ENCODE data around the gene MRPL37. TPM values are rescaled to one million over a fixed set of nuclear protein-coding genes. Genes with fewer than 3 reads are reported as not detected.

Gene MRPL37
- total RNA-seq, 1 experiment from 2014 or later = 180 TPM

- no TSS peak for BruUV-seq (replicated peaks)
- CTCF ChIA-PET = no interaction called here
- no peaks in the 10 kb centered on the region for H3K36me3 ChIP-seq (ENCODE audit: low read depth)
- POLR2A ChIA-PET (ENCODE audit: unreplicated experiment) = no interaction called here
- DNase-seq = no peak
- H3K79me2 ChIP-seq (ENCODE audit: low read depth) = no peaks in the 10 kb centered on the region
- H3K4me3 ChIP-seq = no peak overlapping the region
- no peaks in the 10 kb centered on the region for H3K9me3 ChIP-seq (ENCODE audit: insufficient read depth, low read depth)
- H3K9me2 ChIP-seq (ENCODE audit: insufficient read depth) = no peaks in the 10 kb centered on the region
- TF ChIP-seq CTCF (conservative IDR thresholded peaks at IDR 0.05) (no peak), EZH2 (IDR thresholded peaks at IDR 0.05; ENCODE audit: low read depth) (no peak)
- intact Hi-C loops (cut with micrococcal nuclease; ENCODE audit: unreplicated experiment) = no loop called here
- H2AFZ ChIP-seq = no peak overlapping the region
- no peaks in the 10 kb centered on the region for H3K27me3 ChIP-seq (ENCODE audit: insufficient read depth, low read depth)
- H3K4me1 ChIP-seq (replicated peaks; ENCODE audit: insufficient read depth) = peaks cover 28% of the 10 kb centered on the region
- peaks cover 8% of the 10 kb centered on the region; the same call in 1 of the 2 replicates for H3F3A ChIP-seq (ENCODE audit: insufficient read depth, low read depth)
- H3K4me2 ChIP-seq = no peak overlapping the region
- no peaks in the 10 kb centered on the region for H4K20me1 ChIP-seq (ENCODE audit: insufficient read depth)
- H3K27ac ChIP-seq = no peak overlapping the region
Measured at GRCh38 chr1:54248966-54249365, 49.0 kb downstream of the MRPL37 start.

DNA sequence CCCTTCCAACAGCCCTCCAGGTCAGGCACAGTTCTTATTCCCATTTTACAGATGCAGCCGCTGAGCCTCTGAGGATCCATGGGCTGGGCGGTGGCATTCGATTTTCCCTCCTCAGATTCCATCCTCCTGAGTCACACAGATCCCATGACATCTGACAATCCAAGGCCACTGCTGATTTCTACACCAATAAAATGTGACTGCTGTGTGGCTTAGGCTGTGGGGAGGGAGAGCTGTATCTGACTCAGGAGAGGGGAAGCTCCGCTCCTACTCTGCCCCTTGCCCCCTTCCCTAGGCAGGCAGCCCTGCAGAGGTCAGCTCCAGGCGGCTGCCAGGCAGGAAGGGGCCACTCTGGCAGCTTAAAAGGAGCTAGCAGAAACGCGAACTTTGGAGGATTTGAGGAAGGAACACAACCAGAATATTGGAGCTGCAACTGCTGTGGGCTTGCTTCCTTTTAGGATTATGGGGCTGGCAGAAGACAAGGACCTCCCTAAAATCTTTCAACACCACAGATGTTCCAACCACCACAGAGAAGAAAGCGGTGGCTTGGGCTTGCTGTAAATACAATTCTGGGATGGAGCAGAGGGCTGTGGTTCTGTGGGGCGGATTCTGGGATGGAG lies 50.0 kb downstream of the MRPL37 start:
- Histone ChIP-seq H3K4me2 (peak overlapping the region; percentile 62), H3K79me2 (ENCODE audit: low read depth) (no peaks in the 10 kb centered on the region), H3K27me3 (ENCODE audit: insufficient read depth, low read depth) (no peaks in the 10 kb centered on the region), H2AFZ (no peak overlapping the region), H3K9me2 (ENCODE audit: insufficient read depth) (no peaks in the 10 kb centered on the region), H3K4me3 (no peak overlapping the region), H3F3A (ENCODE audit: insufficient read depth, low read depth) (peaks cover 8% of the 10 kb centered on the region; the same call in 1 of the 2 replicates), H3K4me1 (replicated peaks; ENCODE audit: insufficient read depth) (peaks cover 31% of the 10 kb centered on the region), H3K36me3 (ENCODE audit: low read depth) (no peaks in the 10 kb centered on the region), H3K9me3 (ENCODE audit: insufficient read depth, low read depth) (no peaks in the 10 kb centered on the region), H3K27ac (peak overlapping the region; percentile 48; the same call in 1 of the 2 replicates), H4K20me1 (ENCODE audit: insufficient read depth) (no peaks in the 10 kb centered on the region)
- no TSS peak for BruUV-seq (replicated peaks)
- no peak for TF ChIP-seq CTCF (conservative IDR thresholded peaks at IDR 0.05)
- no peak for TF ChIP-seq EZH2 (IDR thresholded peaks at IDR 0.05; ENCODE audit: low read depth)
- ChIA-PET CTCF (no interaction called here), POLR2A (ENCODE audit: unreplicated experiment) (interaction anchor here (0.6 kb wide), 1 partner anchor 20 kb away, joined by 4 read pairs; no protein-coding TSS in a partner anchor)
- DNase-seq = peak; percentile 49 to 67
- intact Hi-C loops (cut with micrococcal nuclease; ENCODE audit: unreplicated experiment) = no loop called here

DNA sequence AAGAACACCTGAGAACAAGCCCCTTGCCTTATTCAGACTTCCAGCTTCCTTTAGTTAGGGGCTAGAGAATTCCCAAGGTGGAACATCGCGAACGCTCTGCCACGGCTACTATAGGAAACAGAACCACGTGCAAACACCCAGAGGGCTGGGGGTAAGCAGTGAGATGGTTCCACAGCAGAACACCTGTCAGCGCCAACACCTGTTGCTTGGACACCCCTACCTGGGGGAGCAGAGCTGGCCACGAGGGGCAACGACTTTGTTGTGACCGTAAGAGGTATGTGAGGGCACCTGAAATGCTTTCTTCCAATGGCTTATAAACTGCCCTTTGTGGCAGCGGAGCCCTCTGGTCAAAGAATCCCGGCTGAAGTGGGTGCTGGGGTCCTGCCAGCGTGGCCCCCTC lies 50.7 kb downstream of the MRPL37 start:
- H3K36me3 ChIP-seq (ENCODE audit: low read depth) = no peaks in the 10 kb centered on the region
- H3K27me3 ChIP-seq (ENCODE audit: insufficient read depth, low read depth) = no peaks in the 10 kb centered on the region
- TF ChIP-seq EZH2 (IDR thresholded peaks at IDR 0.05; ENCODE audit: low read depth) (no peak), CTCF (conservative IDR thresholded peaks at IDR 0.05) (no peak)
- DNase-seq = no peak
- peaks cover 31% of the 10 kb centered on the region for H3K4me1 ChIP-seq (replicated peaks; ENCODE audit: insufficient read depth)
- ChIA-PET CTCF (no interaction called here), POLR2A (ENCODE audit: unreplicated experiment) (interaction anchor here (0.6 kb wide), 1 partner anchor 21 kb away, joined by 4 read pairs; no protein-coding TSS in a partner anchor)
- no peaks in the 10 kb centered on the region for H3K9me3 ChIP-seq (ENCODE audit: insufficient read depth, low read depth)
- H3K4me2 ChIP-seq = no peak overlapping the region
- H4K20me1 ChIP-seq (ENCODE audit: insufficient read depth) = no peaks in the 10 kb centered on the region
- H3K4me3 ChIP-seq = no peak overlapping the region
- H3F3A ChIP-seq (ENCODE audit: insufficient read depth, low read depth) = peaks cover 8% of the 10 kb centered on the region; the same call in 1 of the 2 replicates
- intact Hi-C loops (cut with micrococcal nuclease; ENCODE audit: unreplicated experiment) = no loop called here
- BruUV-seq (replicated peaks) = no TSS peak
- no peak overlapping the region for H3K27ac ChIP-seq
- H3K9me2 ChIP-seq (ENCODE audit: insufficient read depth) = no peaks in the 10 kb centered on the region
- no peaks in the 10 kb centered on the region for H3K79me2 ChIP-seq (ENCODE audit: low read depth)
- H2AFZ ChIP-seq = no peak overlapping the region
